IMR-90 (cell line): ENCODE results near the gene AICDA. TPM values are rescaled to one million over a fixed set of nuclear protein-coding genes. Genes with fewer than 3 reads are reported as not detected.

Source experiments
- ATAC-seq: fragments of 200-7000 bp; cut with Tn5 transposase; 2 replicates; pipeline ENCODE4 v1.9.1; 2020; ENCODE audit warnings: low read depth, mild to moderate bottlenecking, moderate library complexity
- BruUV-seq: library from RNA; stranded (reverse); fragments of 400-500 nt; replicated peaks from 2 replicates; lab custom pipeline; 2021; lab: Mats Ljungman, UMichigan
- CTCF ChIA-PET: fragments of 300-600 bp; formaldehyde crosslinking; extraction: SDS; loops from one replicate; lab custom pipeline; 2021; ENCODE audit warnings: antibody characterized with exemption; lab: Yijun Ruan, JAX
- POLR2A ChIA-PET: fragments of 300-600 bp; sonication (Branson Sonifier 250); formaldehyde crosslinking; loops from one replicate; lab custom pipeline; 2022; ENCODE audit warnings: antibody characterized with exemption; ENCODE audit not compliant: unreplicated experiment; lab: Charles Lee
- DNase-seq: peaks from one replicate; pipeline ENCODE4 v3.0.0; 2013
- H2AFZ ChIP-seq: replicated peaks from 2 replicates; pipeline ENCODE3; 2013; ENCODE audit warnings: low read length, mild to moderate bottlenecking; ENCODE audit not compliant: poor library complexity
- H2AK5ac ChIP-seq: 2 replicates; pipeline ENCODE4 v1.6.1; 2013; ENCODE audit warnings: low read depth, low read length, inconsistent platforms
- H2AK9ac ChIP-seq: replicated peaks from 2 replicates; pipeline ENCODE3; 2013; ENCODE audit warnings: mild to moderate bottlenecking, low read depth, low read length, moderate library complexity; ENCODE audit not compliant: poor library complexity
- H2BK120ac ChIP-seq: 2 replicates; pipeline ENCODE4 v1.6.1; 2013; ENCODE audit warnings: low read depth, low read length, inconsistent platforms
- H2BK15ac ChIP-seq: 3 replicates; pipeline ENCODE4 v1.6.1; 2013; ENCODE audit warnings: low read depth, low read length, inconsistent platforms
- H2BK20ac ChIP-seq: 2 replicates; pipeline ENCODE4 v1.6.1; 2013; ENCODE audit warnings: low read depth, mild to moderate bottlenecking, inconsistent platforms, low read length, moderate library complexity
- H2BK5ac ChIP-seq: 2 replicates; pipeline ENCODE4 v1.6.1; 2013; ENCODE audit warnings: mild to moderate bottlenecking, low read depth, low read length, inconsistent platforms; ENCODE audit not compliant: poor library complexity, severe bottlenecking
- H3K14ac ChIP-seq: replicated peaks from 2 replicates; pipeline ENCODE4 v1.6.1; 2013; ENCODE audit warnings: low read depth, low read length, inconsistent platforms
- H3K18ac ChIP-seq: 2 replicates; pipeline ENCODE4 v1.6.1; 2013; ENCODE audit warnings: low read depth, low read length, control low read depth
- H3K23ac ChIP-seq: 2 replicates; pipeline ENCODE4 v1.6.1; 2013; ENCODE audit warnings: low read depth, low read length, inconsistent platforms
- H3K27ac ChIP-seq: 2 replicates; pipeline ENCODE4 v1.5.1; 2013; ENCODE audit warnings: mild to moderate bottlenecking, control low read depth, low read length; ENCODE audit not compliant: insufficient read depth
- H3K27me3 ChIP-seq: 2 replicates; pipeline ENCODE4 v1.6.1; 2013; ENCODE audit warnings: low read length; ENCODE audit not compliant: control insufficient read depth, insufficient read depth
- H3K36me3 ChIP-seq: 2 replicates; pipeline ENCODE4 v1.6.1; 2013; ENCODE audit warnings: low read length, mixed read lengths; ENCODE audit not compliant: control insufficient read depth, insufficient read depth
- H3K4ac ChIP-seq: 2 replicates; pipeline ENCODE4 v1.6.1; 2013; ENCODE audit warnings: low read depth, low read length, inconsistent platforms
- H3K4me1 ChIP-seq: 2 replicates; pipeline ENCODE4 v1.6.1; 2013; ENCODE audit warnings: low read length, mixed read lengths; ENCODE audit not compliant: control insufficient read depth, insufficient read depth
- H3K4me2 ChIP-seq: 2 replicates; pipeline ENCODE4 v1.6.1; 2013; ENCODE audit warnings: low read depth, mild to moderate bottlenecking, control low read depth, low read length, moderate library complexity
- H3K4me3 ChIP-seq: 2 replicates; pipeline ENCODE4 v1.5.1; 2013; ENCODE audit warnings: low read depth, mild to moderate bottlenecking, control low read depth, low read length, moderate library complexity; ENCODE audit not compliant: insufficient read depth
- H3K56ac ChIP-seq: 2 replicates; pipeline ENCODE4 v1.6.1; 2013; ENCODE audit warnings: low read length, inconsistent platforms; ENCODE audit not compliant: insufficient read depth; ENCODE audit errors: extremely low read depth
- H3K79me1 ChIP-seq, 2 experiments: 2 replicates each; pipeline ENCODE4 v1.6.1; 2013; ENCODE audit warnings: low read length in 2 of 2, inconsistent platforms in 1 of 2, low read depth in 1 of 2
- H3K9ac ChIP-seq: 2 replicates; pipeline ENCODE4 v1.6.1; 2013; ENCODE audit warnings: low read depth, low read length, control low read depth
- H3K9me1 ChIP-seq: 2 replicates; pipeline ENCODE4 v1.6.1; 2013; ENCODE audit warnings: low read length, inconsistent platforms; ENCODE audit not compliant: insufficient read depth
- H3K9me3 ChIP-seq: 2 replicates; pipeline ENCODE4 v1.6.1; 2013; ENCODE audit warnings: low read length; ENCODE audit not compliant: control insufficient read depth, insufficient read depth
- H4K20me1 ChIP-seq: 2 replicates; pipeline ENCODE4 v1.6.1; 2013; ENCODE audit warnings: low read length, inconsistent platforms; ENCODE audit not compliant: insufficient read depth
- H4K5ac ChIP-seq: 2 replicates; pipeline ENCODE4 v1.6.1; 2013; ENCODE audit warnings: mild to moderate bottlenecking, low read depth, low read length, control low read depth
- H4K8ac ChIP-seq, 2 experiments: 2 replicates each; pipeline ENCODE4 v1.6.1; 2013; ENCODE audit warnings: low read depth in 2 of 2, low read length in 2 of 2, control low read depth in 1 of 2, inconsistent platforms in 1 of 2
- H4K91ac ChIP-seq: 2 replicates; pipeline ENCODE4 v1.6.1; 2013; ENCODE audit warnings: low read depth, low read length, inconsistent platforms; ENCODE audit not compliant: insufficient read depth
- BHLHE40 ChIP-seq: fragments of 150-350 bp; IDR thresholded peaks from 2 replicates; pipeline ENCODE4 v1.6.1; 2016; ENCODE audit warnings: mild to moderate bottlenecking, low read depth, low read length
- CHD1 ChIP-seq: IDR thresholded peaks from 2 replicates; pipeline ENCODE4 v1.6.1; 2012; ENCODE audit warnings: low read depth, low read length, improper control_type of control experiment
- NFE2L2 ChIP-seq: fragments of 150-350 bp; IDR thresholded peaks from 2 replicates; pipeline ENCODE4 v1.6.1; 2016; ENCODE audit warnings: low read depth, mild to moderate bottlenecking, low read length
- RCOR1 ChIP-seq: IDR thresholded peaks from 2 replicates; pipeline ENCODE4 v1.6.1; 2012; ENCODE audit warnings: mild to moderate bottlenecking, low read length, improper control_type of control experiment; ENCODE audit not compliant: insufficient replicate concordance
- RFX5 ChIP-seq: IDR thresholded peaks from 2 replicates; pipeline ENCODE4 v1.8.0; 2012; ENCODE audit warnings: low read depth, mild to moderate bottlenecking, low read length, moderate library complexity
- WGBS, 2 experiments: methylation state at CpG; one replicate each; pipeline versions ENCODE4 v1.1.5 to v1.1.7; 2013; ENCODE audit warnings: missing lambda C conversion rate in 2 of 2; ENCODE audit not compliant: insufficient read length in 1 of 2; ENCODE audit errors: extremely low coverage in 2 of 2; 5-methylcytosine and 5-hydroxymethylcytosine counted together
- dilution Hi-C: fragments of 300-500 bp; cut with HindIII; formaldehyde crosslinking; loops from one replicate; pipeline ENCODE4 v1.14.3; 2018; ENCODE audit warnings: low sequenced_read_pairs; ENCODE audit not compliant: unreplicated experiment
- in situ Hi-C: fragments of 300-500 bp; cut with MboI; formaldehyde crosslinking; loops from 3 replicates; pipeline ENCODE4 v1.14.3; 2019; ENCODE audit warnings: low sequenced_read_pairs, inconsistent platforms, mixed read lengths
- intact Hi-C: fragments of 100-400 bp; cut with micrococcal nuclease; formaldehyde crosslinking; loops from 2 replicates; pipeline ENCODE4 v1.10.0; 2022
- polyA plus RNA-seq, 3 experiments: library from polyadenylated mRNA; depleted of rRNA; stranded (reverse); fragments of >200 nt; gene quantifications; 2 replicates each; pipeline ENCODE4 v1.2.3, GENCODE V29; 2012; ENCODE audit warnings: low replicate concordance in 1 of 3
- total RNA-seq: library from RNA; depleted of rRNA; stranded (reverse); fragments of >200 nt; gene quantifications from 2 replicates; pipeline ENCODE4 v1.2.3, GENCODE V29; 2012

The AICDA gene
- total and polyA plus RNA-seq, 2 of the 4 experiments (the other 2 are of a cell fraction): not detected

DNA sequence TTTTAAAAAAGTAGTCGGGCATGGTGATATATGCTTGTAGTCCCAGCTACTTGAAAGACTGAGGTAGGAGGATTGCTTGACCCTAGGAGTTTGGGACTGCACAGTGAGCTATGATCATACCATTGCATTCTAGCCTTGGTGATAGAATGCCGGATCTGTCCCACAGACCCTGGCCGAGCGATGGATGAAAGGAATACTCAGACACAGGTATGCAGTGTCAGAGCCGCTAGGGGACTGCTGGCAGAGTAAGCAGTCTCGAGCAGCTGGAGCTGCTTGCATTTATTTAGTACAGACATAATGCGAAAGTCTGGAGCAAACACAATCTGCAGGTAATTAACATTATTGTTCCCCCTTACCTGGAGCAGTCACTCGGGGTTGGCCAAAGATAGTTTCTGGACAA, 18.6 kb downstream of the AICDA start:
- dilution Hi-C loops (no loop called here), in situ Hi-C loops (no loop called here), intact Hi-C loops (no loop called here)
- H3K23ac ChIP-seq: no peak overlapping the region
- H3K4me3 ChIP-seq: no peak overlapping the region
- H2BK120ac ChIP-seq: no peak overlapping the region
- no peak overlapping the region for H3K56ac ChIP-seq
- H3K4me1 ChIP-seq: no peaks in the 10 kb centered on the region
- no TSS peak for BruUV-seq
- no peak for TF ChIP-seq RFX5
- TF ChIP-seq CHD1: no peak
- TF ChIP-seq NFE2L2: no peak
- no peak for TF ChIP-seq RCOR1
- TF ChIP-seq BHLHE40: no peak
- no peak overlapping the region for H2AK5ac ChIP-seq
- no peak overlapping the region for H3K18ac ChIP-seq
- no peak overlapping the region for H3K4ac ChIP-seq
- H3K27me3 ChIP-seq: no peaks in the 10 kb centered on the region
- H3K9ac ChIP-seq: no peak overlapping the region
- H3K36me3 ChIP-seq: no peaks in the 10 kb centered on the region
- H3K9me3 ChIP-seq: no peaks in the 10 kb centered on the region
- no peak overlapping the region for H3K14ac ChIP-seq
- no peaks in the 10 kb centered on the region for H3K79me1 ChIP-seq
- H3K27ac ChIP-seq: no peak overlapping the region
- H2BK5ac ChIP-seq: no peak overlapping the region
- H4K20me1 ChIP-seq: no peaks in the 10 kb centered on the region
- no peak overlapping the region for H2AK9ac ChIP-seq
- no peak overlapping the region for H2BK15ac ChIP-seq
- no peaks in the 10 kb centered on the region for H3K9me1 ChIP-seq
- H3K4me2 ChIP-seq: no peak overlapping the region
- no peak overlapping the region for H4K8ac ChIP-seq
- WGBS, 2 experiments: 61% methylated on average over 3 of the region's 8 CpGs; no CpG with 5 or more reads in 1 of the 2 experiments
- POLR2A ChIA-PET: no interaction called here
- DNase-seq (no peak), ATAC-seq (no peak)
- no peak overlapping the region for H4K91ac ChIP-seq
- no peak overlapping the region for H4K5ac ChIP-seq
- CTCF ChIA-PET: no interaction called here
- no peak overlapping the region for H2AFZ ChIP-seq
- H2BK20ac ChIP-seq: no peak overlapping the region
